MCF 10A (cell line): Measurements from ENCODE around the gene MACROH2A2. TPM values are rescaled to one million over a fixed set of nuclear protein-coding genes. Genes with fewer than 3 reads are reported as not detected.
"Not testable (repeated sequence)": the region's sequence is repeated elsewhere in the genome, so short reads cannot be mapped to it uniquely, and the experiment has no call there.

ENCODE experiments used
- BruUV-seq: library from RNA; stranded (reverse); fragments of 400-500 nt; replicated peaks from 2 replicates; lab custom pipeline; 2021; lab: Mats Ljungman, UMichigan
- CTCF ChIA-PET: fragments of 300-600 bp; sonication (Branson Sonifier 250); formaldehyde crosslinking; extraction: SDS; loops from one replicate; lab custom pipeline; 2021; ENCODE audit warnings: antibody characterized with exemption, inconsistent platforms; lab: Yijun Ruan, JAX
- POLR2A ChIA-PET: fragments of 300-600, 350-650 bp; sonication (Branson Sonifier 250); formaldehyde crosslinking; extraction: SDS; loops from one replicate; lab custom pipeline; 2020; ENCODE audit warnings: antibody characterized with exemption, inconsistent platforms; lab: Yijun Ruan, JAX
- DNase-seq: peaks from one replicate; pipeline ENCODE4 v3.0.0-alpha.2; 2018; ENCODE audit not compliant: unreplicated experiment
- H3K27ac Mint-ChIP-seq: one replicate; pipeline ENCODE4 v1.8.0; 2022; ENCODE audit warnings: mild to moderate bottlenecking, low read depth, mixed read lengths; ENCODE audit not compliant: unreplicated experiment
- H3K27me3 Mint-ChIP-seq: one replicate; pipeline ENCODE4 v1.8.0; 2022; ENCODE audit warnings: mixed read lengths; ENCODE audit not compliant: insufficient read depth, unreplicated experiment
- H3K36me3 Mint-ChIP-seq: one replicate; pipeline ENCODE4 v1.8.0; 2022; ENCODE audit warnings: mild to moderate bottlenecking, moderate library complexity, mixed read lengths; ENCODE audit not compliant: insufficient read depth, unreplicated experiment
- H3K4me1 Mint-ChIP-seq: one replicate; pipeline ENCODE4 v1.8.0; 2022; ENCODE audit warnings: mixed read lengths; ENCODE audit not compliant: insufficient read depth, unreplicated experiment
- H3K4me3 Mint-ChIP-seq: one replicate; pipeline ENCODE4 v1.8.0; 2022; ENCODE audit warnings: mild to moderate bottlenecking, moderate library complexity, mixed read lengths; ENCODE audit not compliant: unreplicated experiment
- H3K9me3 Mint-ChIP-seq: one replicate; pipeline ENCODE4 v1.8.0; 2022; ENCODE audit warnings: mixed read lengths; ENCODE audit not compliant: unreplicated experiment
- CTCF ChIP-seq: fragments of 200-600 bp; IDR thresholded peaks from one replicate; pipeline ENCODE4 v1.8.0; 2022; ENCODE audit warnings: antibody characterized with exemption, mild to moderate bottlenecking; ENCODE audit not compliant: unreplicated experiment
- intact Hi-C: fragments of 100-400 bp; cut with micrococcal nuclease; formaldehyde crosslinking; loops from 2 replicates; pipeline ENCODE4 v1.14.1; 2022
- total RNA-seq: library from RNA; stranded (reverse); gene quantifications from 2 replicates; pipeline ENCODE4 v1.2.3, GENCODE V29; 2022

Gene MACROH2A2
- total RNA-seq, 1 experiment from 2014 or later: 17.6 TPM

- no peak for DNase-seq
- Mint-ChIP-seq H3K36me3 (no peaks in the 10 kb centered on the region), H3K4me1 (no peaks in the 10 kb centered on the region), H3K27ac (no peak overlapping the region), H3K4me3 (no peak overlapping the region), H3K9me3 (peaks cover 17% of the 10 kb centered on the region), H3K27me3 (peaks cover 2% of the 10 kb centered on the region)
- ChIA-PET CTCF (interaction anchor here (0.6 kb wide), 1 partner anchor 105 kb away, joined by 3 read pairs; the partner anchor contains the start of gene TYSND1), POLR2A (no interaction called here)
- intact Hi-C loops: no loop called here
- no TSS peak for BruUV-seq
- no peak for TF ChIP-seq CTCF
These were observed 11.6 kb upstream of the MACROH2A2 start for GRCh38 chr10:70041016-70041415.

- H3K9me3 Mint-ChIP-seq: peaks cover 17% of the 10 kb centered on the region
- H3K4me3 Mint-ChIP-seq, intact Hi-C loops, POLR2A ChIA-PET, H3K36me3 Mint-ChIP-seq, BruUV-seq, H3K27ac Mint-ChIP-seq, DNase-seq, H3K4me1 Mint-ChIP-seq, H3K27me3 Mint-ChIP-seq: not testable (repeated sequence)
- CTCF ChIA-PET: interaction anchor here (0.6 to 0.9 kb wide), 2 partner anchors 105 to 444 kb away, joined by 3 read pairs; partner anchors contain the start of gene TYSND1
These were observed 10.9 kb upstream of the MACROH2A2 start for GRCh38 chr10:70041739-70042138.

- POLR2A ChIA-PET, H3K4me1 Mint-ChIP-seq, H3K9me3 Mint-ChIP-seq, BruUV-seq, intact Hi-C loops, H3K36me3 Mint-ChIP-seq, H3K4me3 Mint-ChIP-seq, CTCF ChIA-PET, H3K27me3 Mint-ChIP-seq, H3K27ac Mint-ChIP-seq, DNase-seq: not testable (repeated sequence)
These were observed 5.6 kb upstream of the MACROH2A2 start for GRCh38 chr10:70047066-70047465.

- no TSS peak for BruUV-seq
- Mint-ChIP-seq H3K27ac (no peak overlapping the region), H3K36me3 (no peaks in the 10 kb centered on the region), H3K9me3 (no peaks in the 10 kb centered on the region), H3K27me3 (no peaks in the 10 kb centered on the region), H3K4me1 (peaks cover 9% of the 10 kb centered on the region), H3K4me3 (no peak overlapping the region)
- DNase-seq: no peak
- POLR2A ChIA-PET: no interaction called here
- no peak for TF ChIP-seq CTCF
- intact Hi-C loops: no loop called here
- CTCF ChIA-PET: interaction anchor here (0.6 kb wide), 1 partner anchor 1651 kb away, joined by 3 read pairs; no protein-coding TSS in a partner anchor
These were observed 4.5 kb upstream of the MACROH2A2 start for GRCh38 chr10:70048030-70048723.

GRCh38 chr10:70051848-70052247, 798 bp upstream of the MACROH2A2 start:
- H3K27ac Mint-ChIP-seq: no peak overlapping the region
- POLR2A ChIA-PET: interaction anchor here (0.6 to 1.2 kb wide), 7 partner anchors 11 to 617 kb away, joined by 3 to 9 read pairs (median 3); partner anchors contain the start of gene TYSND1
- CTCF ChIA-PET: interaction anchor here (0.5 to 1.2 kb wide), 8 partner anchors 11 to 344 kb away, joined by 3 to 5 read pairs (median 3); no protein-coding TSS in a partner anchor
- intact Hi-C loops: no loop called here
- no peaks in the 10 kb centered on the region for H3K9me3 Mint-ChIP-seq
- DNase-seq: no peak
- H3K4me1 Mint-ChIP-seq: peaks cover 16% of the 10 kb centered on the region
- H3K27me3 Mint-ChIP-seq: no peaks in the 10 kb centered on the region
- H3K36me3 Mint-ChIP-seq: no peaks in the 10 kb centered on the region
- peak overlapping the region; percentile 88 for H3K4me3 Mint-ChIP-seq
- no TSS peak for BruUV-seq
- no peak for TF ChIP-seq CTCF
